HT-29 (cell line): ENCODE results near the gene FMN2. TPM values are rescaled to one million over a fixed set of nuclear protein-coding genes. Genes with fewer than 3 reads are reported as not detected.
"Not testable (repeated sequence)": the region's sequence is repeated elsewhere in the genome, so short reads cannot be mapped to it uniquely, and the experiment has no call there.

Experiments
- DNase-seq: peaks from one replicate; pipeline ENCODE4 v3.0.0-alpha.2; 2015; ENCODE audit warnings: low spot score
- total RNA-seq: library from RNA; depleted of rRNA; stranded (reverse); fragments of >200 nt; shearing (Covaris generic); gene quantifications from 2 replicates; pipeline ENCODE4 v1.2.3, GENCODE V29; 2014

FMN2 gene
- total RNA-seq, 1 experiment from 2014 or later, result not detected

DNA sequence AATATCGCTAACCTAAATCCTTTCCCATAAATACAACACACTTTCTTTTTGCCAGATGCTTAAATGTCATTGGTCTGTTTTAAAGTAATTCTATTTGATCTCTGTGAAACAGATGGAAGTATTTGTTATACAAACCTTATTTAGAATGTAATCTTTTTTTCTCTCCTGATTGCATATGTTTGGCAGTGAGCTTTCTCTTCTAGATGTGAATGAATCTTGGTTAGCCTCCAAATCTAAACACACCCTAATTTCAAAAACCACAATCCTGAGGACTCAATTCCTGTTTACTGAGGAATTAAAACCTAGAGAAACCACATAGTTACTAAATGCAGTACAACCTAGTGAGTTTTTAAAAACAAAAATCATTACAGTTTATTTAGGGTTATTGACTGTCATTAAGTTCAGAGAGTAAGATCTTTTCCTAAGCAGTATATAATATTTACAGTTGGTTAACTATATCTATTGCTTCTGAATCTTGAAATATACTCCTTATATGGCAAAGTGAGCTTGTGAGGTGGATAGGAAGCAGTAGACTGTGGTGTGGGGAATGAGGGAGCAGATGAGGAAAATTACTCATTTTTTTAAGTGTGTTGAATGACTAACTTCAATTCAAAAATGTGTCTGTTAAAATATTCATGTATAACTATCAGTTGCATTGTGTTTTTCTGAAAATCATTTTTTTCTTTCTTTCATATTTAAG lies 218.7 kb downstream of the FMN2 start:
- DNase-seq, result peak; percentile 9

DNA sequence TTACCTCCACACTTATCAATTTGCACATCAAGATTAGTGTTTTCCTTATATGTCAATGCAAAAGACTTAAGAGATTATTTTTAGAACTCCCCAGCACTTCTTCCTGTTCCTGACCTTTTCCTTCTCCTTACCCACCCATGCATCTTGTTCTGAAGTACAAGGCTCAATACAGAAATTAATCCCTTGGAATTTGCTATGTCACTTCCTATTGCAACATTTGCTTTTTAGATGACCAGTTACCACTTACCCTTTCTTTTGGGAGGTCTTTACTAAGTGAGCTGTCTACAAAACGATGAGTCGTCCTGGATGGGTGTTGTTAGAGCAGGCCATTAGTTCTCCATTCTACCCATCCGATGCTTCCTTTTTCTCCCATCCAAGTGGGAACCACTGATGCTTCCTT lies 221.2 kb downstream of the FMN2 start:
- DNase-seq, result peak; percentile 15

DNA sequence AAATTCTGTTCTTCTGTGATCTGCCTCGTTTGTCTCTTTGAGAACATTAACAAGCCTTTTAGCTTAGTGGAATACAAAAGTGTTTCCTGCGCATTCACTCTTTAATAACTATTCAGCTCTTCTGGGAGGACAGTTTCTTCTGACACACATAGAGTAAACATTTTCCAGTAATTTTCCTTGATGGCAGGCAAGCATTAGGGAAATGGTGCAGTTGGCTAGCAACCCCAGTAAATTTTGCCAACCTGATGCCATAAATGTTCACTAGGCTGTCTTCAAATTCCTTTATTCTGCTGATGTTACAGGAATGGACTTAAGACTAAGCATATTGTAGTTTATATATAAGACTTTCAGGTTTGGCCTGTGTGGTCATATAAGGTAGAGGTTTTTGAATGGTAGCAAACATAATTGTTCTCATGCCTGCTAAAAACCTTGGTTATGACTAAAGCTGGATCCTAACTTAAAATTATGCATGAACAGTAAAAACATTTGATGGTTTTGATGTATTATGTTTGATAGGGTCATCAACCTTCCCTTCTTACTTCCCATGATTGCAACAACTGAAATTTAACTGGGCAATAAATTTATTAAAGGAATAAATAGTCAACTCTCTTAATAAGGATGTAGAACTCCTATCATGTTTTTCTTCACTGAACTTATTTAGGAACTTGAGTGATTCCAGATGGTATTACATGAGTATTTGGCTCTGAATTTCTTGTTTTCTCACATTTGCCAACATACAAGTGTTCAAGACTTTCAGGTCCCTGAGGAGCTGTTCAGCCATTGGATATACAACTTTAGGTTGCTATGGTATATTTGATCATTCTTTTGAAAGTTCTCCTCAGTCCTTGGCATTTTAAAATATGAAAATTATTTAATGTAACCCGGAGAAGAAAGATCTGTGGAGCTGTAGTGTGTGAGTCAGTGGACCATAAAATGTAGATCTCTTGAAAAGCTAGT lies 223.4 kb downstream of the FMN2 start:
- no peak for DNase-seq

DNA sequence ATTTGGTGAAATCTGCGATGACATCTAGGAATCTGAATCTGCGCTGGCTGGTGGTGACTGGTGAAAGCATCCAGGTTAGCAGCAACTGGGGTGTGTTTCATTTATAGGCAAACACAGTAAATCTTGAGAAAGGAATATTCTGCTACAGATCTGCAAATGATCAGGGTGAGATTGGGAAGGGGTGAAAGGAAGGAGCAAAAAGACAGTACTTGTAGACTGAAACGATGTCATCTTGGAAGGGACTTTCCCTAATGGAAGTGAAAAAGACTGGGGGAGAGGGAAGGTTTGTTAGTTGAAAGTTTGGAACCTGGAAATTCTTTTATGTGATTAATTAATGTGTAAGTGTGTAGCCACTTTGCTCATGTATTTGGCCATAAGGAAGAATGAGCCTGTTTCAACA lies 228.3 kb downstream of the FMN2 start:
- no peak for DNase-seq

DNA sequence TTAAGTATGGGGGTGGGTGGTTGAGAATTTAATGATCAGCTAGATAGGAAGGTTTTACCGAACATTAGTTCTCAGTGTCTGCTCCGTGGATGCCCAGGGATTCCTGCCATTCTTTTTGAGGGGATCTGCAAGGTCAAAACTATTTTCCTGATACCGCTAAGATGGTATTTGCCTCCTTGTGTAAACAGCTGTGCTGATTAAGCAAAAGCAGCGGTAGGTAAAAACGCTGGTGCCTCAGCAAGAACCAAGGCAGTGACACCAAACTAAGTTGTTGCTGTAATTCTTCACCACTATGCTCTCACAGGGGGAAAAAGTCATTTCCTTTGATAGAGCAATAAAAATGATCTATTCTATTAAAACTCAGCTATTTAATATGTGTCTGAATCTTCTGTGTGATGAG lies 229.0 kb downstream of the FMN2 start:
- DNase-seq, result no peak

DNA sequence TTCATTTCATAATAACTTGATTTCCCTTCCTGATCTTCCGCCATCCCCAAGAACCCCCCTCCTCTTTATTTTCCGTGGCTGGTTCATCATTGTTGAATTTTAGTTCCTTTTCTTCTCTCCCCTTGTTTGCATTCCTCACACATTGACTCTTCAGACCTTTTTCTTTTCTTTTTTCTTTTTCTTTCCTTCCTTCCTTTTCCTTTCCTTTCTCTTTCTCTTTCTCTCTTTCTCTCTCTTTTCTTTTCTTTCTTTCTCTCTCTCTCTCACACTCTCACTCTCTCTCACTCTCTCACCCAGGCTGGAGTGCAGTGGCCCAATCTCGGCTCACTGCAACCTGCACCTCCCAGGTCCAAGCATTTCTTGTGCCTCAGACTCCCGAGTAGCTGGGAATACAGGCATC lies 231.3 kb downstream of the FMN2 start:
- DNase-seq, result no peak

DNA sequence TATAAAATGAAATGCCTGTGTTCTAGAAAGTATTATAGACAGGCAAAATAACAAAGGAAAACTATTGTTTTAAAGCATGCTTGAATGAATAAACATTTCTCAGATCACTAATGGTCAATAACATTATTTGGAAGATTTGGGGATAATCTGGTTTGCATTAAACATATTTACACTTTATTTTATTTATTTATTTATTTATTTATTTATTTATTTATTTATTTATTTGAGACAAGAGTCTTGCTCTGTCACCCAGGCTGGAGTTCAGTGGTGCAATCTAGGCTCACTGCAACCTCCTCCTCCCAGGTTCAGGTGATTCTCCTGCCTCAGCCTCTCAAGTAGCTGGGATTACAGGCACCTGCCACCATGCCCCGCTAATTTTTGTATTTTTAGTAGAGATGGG lies 236.7 kb downstream of the FMN2 start:
- not testable (repeated sequence) for DNase-seq

DNA sequence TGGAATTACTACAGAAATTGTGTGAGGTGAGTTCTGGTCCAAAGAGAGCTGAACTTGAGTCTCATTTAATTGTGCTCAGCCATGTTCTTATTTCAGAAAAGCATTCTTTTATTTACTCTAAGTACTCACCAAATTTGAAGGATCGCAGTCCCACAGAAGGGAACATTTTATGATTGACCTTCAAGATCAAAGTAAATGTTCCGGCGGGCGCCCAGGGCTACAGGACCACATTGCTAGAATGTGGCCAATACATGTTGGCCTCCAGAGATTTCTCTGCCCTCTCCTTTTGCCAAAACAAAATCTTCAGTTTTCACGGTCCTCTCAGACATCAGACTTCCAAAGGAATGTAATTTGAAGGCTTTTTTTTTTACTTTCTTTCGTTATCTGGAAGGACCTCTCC lies 237.8 kb downstream of the FMN2 start:
- DNase-seq, result no peak

DNA sequence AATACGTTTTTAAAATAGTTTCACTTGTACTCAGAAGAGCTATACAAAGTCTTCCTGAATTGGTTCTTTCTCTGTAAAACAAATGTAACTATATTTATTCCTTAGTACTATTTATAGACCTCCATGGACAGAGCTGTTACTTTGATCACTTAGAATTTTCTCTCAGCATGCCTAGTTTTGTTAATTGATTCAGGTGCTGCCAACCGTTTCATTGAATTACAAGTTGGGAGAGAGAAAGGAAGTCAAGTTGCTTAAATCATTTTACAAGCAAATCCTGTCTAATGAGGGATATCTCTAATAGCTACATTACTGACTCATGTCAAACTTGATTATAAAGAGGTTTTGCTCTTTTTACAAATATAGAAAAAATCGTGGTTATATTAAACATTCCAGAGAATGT lies 241.0 kb downstream of the FMN2 start:
- no peak for DNase-seq

DNA sequence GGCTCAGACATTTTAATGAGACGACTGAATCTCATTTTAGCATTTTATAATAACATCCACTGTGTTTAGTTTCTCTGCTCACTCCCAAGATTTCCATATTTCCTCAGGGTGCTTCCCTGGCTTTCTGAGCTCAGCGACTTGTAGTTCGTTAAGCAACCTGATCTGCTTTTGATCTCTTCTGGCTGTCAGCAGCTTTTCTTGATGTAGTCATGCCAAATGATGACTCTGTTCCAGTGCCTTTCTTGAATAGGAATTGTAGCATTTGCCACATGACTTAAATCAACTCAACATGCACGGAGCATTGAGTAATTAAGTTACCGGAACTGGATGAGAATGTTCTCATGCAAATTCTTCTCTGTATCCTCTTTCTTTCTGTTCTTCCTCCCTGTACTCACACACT lies 246.1 kb downstream of the FMN2 start:
- DNase-seq, result no peak

DNA sequence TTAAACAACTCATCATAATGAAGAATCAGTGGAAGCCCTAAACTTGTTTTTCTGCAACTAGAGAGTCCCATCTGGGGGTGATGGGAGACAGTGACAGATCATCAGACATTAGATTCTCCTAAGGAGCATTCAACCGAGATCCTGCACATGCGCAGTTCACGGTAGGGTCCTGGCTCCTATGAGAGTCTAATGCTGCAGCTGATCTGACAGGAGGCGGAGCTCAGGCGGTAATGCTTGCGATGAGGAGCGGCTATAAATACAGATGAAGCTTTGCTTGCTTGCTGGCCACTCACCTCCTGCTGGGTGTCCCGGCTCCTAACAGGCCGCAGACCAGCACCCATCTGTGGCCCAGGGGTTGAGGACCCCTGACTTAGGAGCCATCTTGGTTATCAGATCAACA lies 247.2 kb downstream of the FMN2 start:
- DNase-seq, result peak; percentile 69

DNA sequence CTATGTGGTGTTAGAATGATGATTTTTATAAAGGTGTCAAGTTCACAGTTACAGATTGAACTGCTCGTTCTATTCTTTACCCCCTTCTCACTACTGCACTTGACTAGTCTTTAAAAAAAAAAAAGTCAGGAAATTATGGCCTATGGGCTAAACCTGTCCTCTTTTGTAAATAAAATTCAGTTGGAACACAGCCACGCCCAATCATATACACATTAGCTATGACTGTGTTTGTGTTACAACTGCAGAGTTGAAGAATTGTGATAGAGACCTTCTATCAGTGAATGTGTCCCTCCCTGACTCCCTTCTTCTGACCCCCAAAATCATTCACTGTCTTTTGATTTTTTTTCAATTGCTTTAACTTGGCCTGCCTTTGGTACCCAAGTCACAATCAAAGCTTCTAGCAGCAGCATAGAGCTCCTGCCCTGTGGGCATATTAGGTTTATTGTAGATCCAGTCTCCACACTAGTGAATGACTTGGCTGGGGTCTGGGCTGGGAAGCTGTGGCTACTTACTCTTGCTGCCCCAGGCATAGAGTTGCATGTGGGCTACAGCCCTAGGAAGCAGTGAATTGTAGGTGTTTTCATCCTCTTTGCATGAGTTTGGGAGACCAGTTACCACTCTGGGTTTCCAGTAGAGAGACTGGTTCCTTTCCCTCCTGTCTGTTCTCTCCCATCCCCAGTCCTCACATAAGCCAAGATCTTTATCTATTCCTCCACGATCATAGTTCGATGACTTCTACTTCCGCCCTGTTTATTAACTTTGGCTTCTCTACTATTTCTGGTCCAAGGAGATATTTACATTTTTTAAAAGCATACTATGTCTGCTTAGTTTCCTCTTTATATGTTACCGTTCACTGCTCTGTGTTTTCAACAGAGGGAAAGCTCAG lies 249.9 kb downstream of the FMN2 start:
- DNase-seq, result no peak

DNA sequence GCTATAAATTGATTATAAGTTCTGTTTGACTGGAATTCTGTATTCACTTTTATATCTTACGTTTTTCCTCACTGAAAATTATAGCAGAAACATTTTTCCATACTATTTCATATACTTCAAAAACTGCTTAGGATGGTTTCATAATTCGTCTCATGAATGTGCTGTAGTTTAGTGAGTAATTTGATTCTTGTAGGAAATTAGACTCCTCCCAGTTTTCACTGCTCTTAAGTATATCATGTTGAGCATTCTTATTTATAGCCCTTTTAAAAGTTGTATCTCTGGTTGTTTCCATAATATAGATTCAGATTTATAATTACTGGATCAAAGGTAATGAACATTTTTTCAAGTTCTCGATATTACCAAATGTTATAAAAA lies 250.6 kb downstream of the FMN2 start:
- DNase-seq, result no peak

DNA sequence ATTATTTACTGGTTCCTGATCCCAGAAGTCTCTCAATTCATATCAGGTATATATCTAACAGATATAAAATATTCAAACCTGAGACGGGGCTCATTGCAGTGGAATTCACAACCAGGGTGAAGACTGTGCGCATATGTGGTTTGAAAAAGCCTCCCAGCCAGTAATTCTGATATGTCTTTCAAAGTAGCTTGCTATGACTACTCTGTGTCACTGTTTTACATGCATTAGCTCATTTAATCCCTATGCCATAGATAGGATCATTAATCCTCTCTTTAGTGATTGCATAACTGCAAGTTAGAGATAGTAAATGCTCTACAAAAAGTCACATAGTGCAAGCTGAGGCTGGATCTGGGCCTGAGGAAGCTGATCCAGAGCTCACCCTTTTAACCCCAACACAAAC lies 251.4 kb downstream of the FMN2 start:
- no peak for DNase-seq

DNA sequence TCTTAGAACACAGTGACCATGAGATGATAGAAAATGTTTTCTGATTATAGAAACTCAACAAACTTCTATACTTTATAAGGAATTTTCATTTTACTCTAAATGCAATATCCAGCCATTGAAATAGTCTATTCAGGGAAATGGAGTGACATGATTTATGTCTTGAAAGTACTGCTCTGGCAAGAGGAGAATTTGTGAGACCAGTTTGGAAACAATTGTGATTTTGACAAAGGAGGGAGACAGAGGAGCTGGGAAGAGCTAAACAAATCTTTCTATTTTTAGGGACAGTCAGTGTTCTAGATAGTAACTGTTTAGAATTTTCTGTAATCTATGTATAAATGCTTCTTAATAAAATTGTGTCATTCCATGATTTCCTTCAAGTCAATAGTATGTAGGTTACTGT lies 252.3 kb downstream of the FMN2 start:
- DNase-seq, result no peak

DNA sequence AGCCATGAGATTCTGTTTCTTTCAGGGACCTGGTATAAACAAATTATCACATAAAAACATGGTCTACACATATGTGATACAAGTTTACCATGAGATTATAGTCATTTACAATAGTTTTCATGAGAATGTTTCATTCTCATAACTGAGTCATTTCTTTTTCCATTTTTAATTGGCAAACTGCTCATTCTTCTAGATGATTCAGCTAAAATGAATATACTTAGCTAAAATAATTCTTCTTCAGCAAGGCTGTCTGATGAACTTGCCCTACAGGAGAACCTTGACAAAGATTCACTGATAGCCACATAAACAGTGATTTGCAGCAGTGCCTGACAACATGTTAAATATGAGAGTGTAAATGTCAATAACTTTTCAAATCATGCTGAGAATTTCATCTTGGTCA lies 253.2 kb downstream of the FMN2 start:
- no peak for DNase-seq

DNA sequence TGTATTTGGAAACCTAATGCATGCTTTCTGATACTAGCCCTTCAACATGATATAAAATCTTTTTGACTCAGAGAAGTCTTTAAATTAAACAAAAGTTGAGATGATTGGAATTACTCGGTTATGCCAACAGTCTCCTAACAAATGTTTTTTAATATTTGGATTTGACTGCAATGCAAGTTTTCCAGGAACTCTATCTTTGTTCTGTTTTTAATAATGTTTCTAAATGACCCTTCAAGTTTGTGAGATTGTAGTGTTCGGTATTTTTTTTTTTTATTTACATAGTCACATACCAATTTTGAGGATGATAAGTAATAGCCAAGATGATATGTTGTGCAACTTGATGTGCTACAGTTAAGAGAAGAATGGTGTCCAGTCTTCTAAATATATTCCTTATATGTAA lies 258.0 kb downstream of the FMN2 start:
- no peak for DNase-seq

DNA sequence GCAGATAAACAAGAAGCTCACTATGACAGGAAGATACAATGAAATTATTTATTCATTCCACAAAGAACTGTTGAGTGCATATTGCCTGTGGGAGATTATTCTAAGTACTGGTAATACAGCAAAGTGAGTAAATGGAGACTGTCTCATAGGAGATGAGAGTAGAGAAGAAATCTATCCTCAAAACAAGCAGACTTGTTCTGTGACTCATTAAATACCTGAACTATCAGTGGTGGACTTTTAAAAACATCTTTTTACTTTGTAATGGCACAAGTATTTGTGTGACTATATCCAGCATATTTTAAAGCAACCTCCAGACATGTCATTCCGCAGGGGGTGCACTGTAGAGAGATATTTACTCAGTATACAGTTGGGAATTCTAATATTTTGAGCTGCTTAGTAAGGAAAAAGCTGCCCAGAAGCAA lies 259.2 kb downstream of the FMN2 start:
- DNase-seq, result no peak

DNA sequence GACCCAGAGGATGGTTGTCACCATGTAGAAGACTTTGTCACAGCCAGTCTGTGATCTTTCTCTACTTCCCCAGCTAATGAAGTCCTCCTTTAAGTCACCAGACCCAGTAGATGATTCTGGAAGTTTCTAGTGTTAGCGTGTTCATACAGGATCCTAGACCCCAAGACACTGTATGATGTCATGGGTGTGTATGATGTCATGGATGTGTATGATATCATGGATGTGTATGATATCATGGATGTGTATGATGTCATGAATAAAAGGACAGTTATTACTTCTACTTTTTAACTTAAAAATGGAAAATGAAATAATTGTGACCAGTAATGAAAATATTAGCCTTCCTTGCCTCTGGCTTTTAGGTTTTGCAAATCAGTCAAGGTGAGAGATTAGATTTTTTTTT lies 260.0 kb downstream of the FMN2 start:
- DNase-seq, result no peak

DNA sequence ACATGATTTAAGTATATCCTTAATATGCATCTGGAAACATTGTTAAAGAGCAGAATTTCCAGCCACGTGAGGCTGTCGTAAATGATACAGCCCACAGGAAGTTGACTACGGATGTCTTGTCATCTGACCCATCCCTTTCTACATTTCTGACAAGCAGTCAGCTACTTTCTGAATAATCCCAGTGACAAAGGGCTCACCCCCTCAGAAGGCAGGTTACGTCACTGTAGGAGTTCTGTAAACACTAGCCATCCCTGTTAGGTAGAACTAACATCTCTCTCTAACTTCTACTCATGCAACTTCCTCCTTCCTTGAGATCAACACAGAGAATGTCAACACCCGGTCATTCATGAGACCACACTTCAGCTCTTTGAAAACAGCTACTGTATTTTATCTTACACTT lies 261.1 kb downstream of the FMN2 start:
- DNase-seq, result no peak

DNA sequence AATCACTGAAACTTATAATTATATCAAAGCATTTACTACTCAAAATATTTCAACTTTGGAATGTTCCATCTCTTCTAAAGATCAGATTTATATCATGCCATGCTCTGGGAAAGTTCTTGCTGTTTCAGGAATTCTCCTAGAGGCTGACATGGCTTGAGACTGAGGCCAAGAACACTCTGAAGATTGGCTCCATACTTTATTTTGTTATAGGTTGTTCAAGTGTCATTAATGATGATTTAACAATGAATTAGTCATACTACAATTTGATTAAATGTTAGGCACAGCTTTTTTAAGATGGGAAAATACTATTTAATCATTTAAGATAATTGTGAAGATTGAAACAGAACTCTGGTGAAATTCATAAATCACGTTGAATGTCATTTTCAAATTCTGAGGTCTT lies 264.9 kb downstream of the FMN2 start:
- no peak for DNase-seq

DNA sequence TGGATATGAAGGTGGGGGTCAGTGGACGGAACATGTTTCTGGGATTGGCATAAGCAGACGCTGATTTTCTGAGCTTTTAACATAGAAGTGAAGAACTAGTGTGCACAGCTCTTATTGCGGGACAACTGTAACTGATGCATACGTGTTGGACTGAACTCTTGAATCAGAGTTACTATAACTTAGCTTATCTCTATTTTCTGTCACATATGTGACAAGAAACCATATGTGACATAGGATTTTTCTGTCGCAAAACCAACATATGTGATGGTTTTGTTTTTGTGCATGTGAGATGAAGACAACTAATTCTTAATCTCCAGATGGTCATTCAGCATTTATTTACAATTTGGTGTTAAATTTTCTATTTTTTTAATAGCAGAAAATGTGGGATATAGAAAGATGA lies 270.4 kb downstream of the FMN2 start:
- no peak for DNase-seq
